ENCODE results near the gene KLHL42. TPM values are rescaled to one million over a fixed set of nuclear protein-coding genes. Genes with fewer than 3 reads are reported as not detected.

KLHL42 gene
- total and polyA plus RNA-seq, 2 experiments from 2014 or later: 7.6 to 33.2 TPM

GRCh38 chr12:27794818-27795584, 15.0 kb downstream of the KLHL42 start (continued):
- no peak for TF ChIP-seq REST (IDR thresholded peaks at IDR 0.05; ENCODE audit: unreplicated experiment)
- no peak for TF ChIP-seq EZH2 (IDR thresholded peaks at IDR 0.05; ENCODE audit: low read depth, unreplicated experiment)

GRCh38 chr12:27796128-27796527, 16.1 kb downstream of the KLHL42 start:
- Mint-ChIP-seq H3K27ac (no peak overlapping the region), H3K27me3 (ENCODE audit: insufficient read depth, low read depth, poor library complexity) (no peaks in the 10 kb centered on the region), H3K9me3 (no peaks in the 10 kb centered on the region), H3K4me3 (no peak overlapping the region), H3K4me1 (no peaks in the 10 kb centered on the region), H3K36me3 (ENCODE audit: low read depth) (peaks cover 61% of the 10 kb centered on the region)
- peaks cover 8% of the 10 kb centered on the region for H3K36me3 ChIP-seq (ENCODE audit: insufficient read depth)
- H4K20me1 ChIP-seq (replicated peaks; ENCODE audit: insufficient read depth): peaks cover 4% of the 10 kb centered on the region; the same call in 1 of the 2 replicates
- no peaks in the 10 kb centered on the region for H3K9me2 ChIP-seq (ENCODE audit: insufficient read depth)
- DNase-seq (ENCODE audit: low spot score): no peak
- no peaks in the 10 kb centered on the region for H3F3A ChIP-seq (replicated peaks; ENCODE audit: low read depth)
- H3K27me3 ChIP-seq (ENCODE audit: insufficient read depth): no peaks in the 10 kb centered on the region
- H2AFZ ChIP-seq: no peak overlapping the region
- no peak for TF ChIP-seq REST (IDR thresholded peaks at IDR 0.05; ENCODE audit: unreplicated experiment)
- no peak for TF ChIP-seq POLR2AphosphoS5 (IDR thresholded peaks at IDR 0.05; ENCODE audit: low read depth)
- TF ChIP-seq CTCF (conservative IDR thresholded peaks at IDR 0.05; ENCODE audit: low read depth in 2 of 2): no peak
- no peak for TF ChIP-seq CREB1 (CRISPR knock-in tag; IDR thresholded peaks at IDR 0.05; ENCODE audit: low read depth)
- TF ChIP-seq EZH2phosphoT487 (IDR thresholded peaks at IDR 0.05; ENCODE audit: unreplicated experiment): no peak
- H3K4me1 ChIP-seq (ENCODE audit: insufficient read depth): no peaks in the 10 kb centered on the region
- H3K4me2 ChIP-seq: no peak overlapping the region
- peaks cover under 1% of the 10 kb centered on the region; the same call in 1 of the 2 replicates for H3K79me2 ChIP-seq (replicated peaks; ENCODE audit: insufficient read depth)
- H3K27ac ChIP-seq (ENCODE audit: low read depth): no peak overlapping the region
- no peak overlapping the region for H3K4me3 ChIP-seq
- no peak for ATAC-seq

All from GM23338 (cell line).